Activated T-helper 2 cell treated with anti-CD3 and anti-CD28 coated beads, Interferon-gamma antibody, Interleukin-2, Interleukin-4, amounts not matched to agents 10 μg/mL and 5 μg/mL and 100 μg/mL, durations not matched to agents 14 hours and 24 hours and 36 hours (primary cell): ENCODE data around the gene TMED7. TPM values are rescaled to one million over a fixed set of nuclear protein-coding genes. Genes with fewer than 3 reads are reported as not detected.

Experiments
- DNase-seq: peaks from one replicate; pipeline ENCODE4 v3.0.0; 2021; ENCODE audit warnings: low spot score
- H3K27ac Mint-ChIP-seq: one replicate; pipeline ENCODE4 v1.8.0; 2021; ENCODE audit warnings: mixed read lengths
- H3K27me3 Mint-ChIP-seq: one replicate; pipeline ENCODE4 v1.8.0; 2021; ENCODE audit warnings: low read depth, mixed read lengths
- H3K36me3 Mint-ChIP-seq: one replicate; pipeline ENCODE4 v1.8.0; 2021; ENCODE audit warnings: low read depth, mixed read lengths
- H3K4me1 Mint-ChIP-seq: one replicate; pipeline ENCODE4 v1.8.0; 2021; ENCODE audit warnings: low read depth, mixed read lengths
- H3K4me3 Mint-ChIP-seq: one replicate; pipeline ENCODE4 v1.8.0; 2021; ENCODE audit warnings: low read depth, mild to moderate bottlenecking, moderate library complexity, mixed read lengths
- H3K9me3 Mint-ChIP-seq: one replicate; pipeline ENCODE4 v1.8.0; 2021; ENCODE audit warnings: mixed read lengths
- intact Hi-C: fragments of 100-400 bp; cut with micrococcal nuclease; formaldehyde crosslinking; loops from one replicate; pipeline ENCODE4 v1.15.1; 2023
- total RNA-seq: library from RNA; stranded (reverse); gene quantifications from 2 replicates; pipeline ENCODE4 v1.2.3, GENCODE V29; 2022

Gene TMED7
- total RNA-seq, 1 donor from 2014 or later: 40.2 TPM

DNA sequence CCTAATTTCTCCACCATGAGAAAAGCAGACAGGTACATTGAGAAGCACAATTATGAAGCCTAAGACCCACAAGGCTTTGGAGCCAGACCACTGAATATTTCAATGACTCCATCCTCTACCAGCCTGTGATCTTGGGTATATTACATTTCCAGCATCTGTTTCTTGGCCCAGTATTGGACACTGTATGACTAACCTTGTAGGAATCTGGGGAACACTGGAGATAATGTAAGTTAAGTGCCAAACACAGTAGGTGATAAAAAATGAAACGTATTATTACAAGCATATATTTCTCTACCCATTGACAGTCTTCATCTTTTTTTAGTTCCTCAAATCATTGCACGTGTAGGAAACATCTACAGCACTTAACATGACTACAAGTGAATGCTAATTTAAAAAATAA lies 52.7 kb downstream of the TMED7 start:
- no peak overlapping the region for H3K27ac Mint-ChIP-seq
- H3K36me3 Mint-ChIP-seq: no peaks in the 10 kb centered on the region
- no peak for DNase-seq
- no peaks in the 10 kb centered on the region for H3K9me3 Mint-ChIP-seq
- H3K4me3 Mint-ChIP-seq: no peak overlapping the region
- no peaks in the 10 kb centered on the region for H3K4me1 Mint-ChIP-seq
- intact Hi-C loops: loop anchor here (5.0 kb wide), 1 partner anchor 476 kb away; no protein-coding TSS in a partner anchor
- H3K27me3 Mint-ChIP-seq: peaks cover 23% of the 10 kb centered on the region

DNA sequence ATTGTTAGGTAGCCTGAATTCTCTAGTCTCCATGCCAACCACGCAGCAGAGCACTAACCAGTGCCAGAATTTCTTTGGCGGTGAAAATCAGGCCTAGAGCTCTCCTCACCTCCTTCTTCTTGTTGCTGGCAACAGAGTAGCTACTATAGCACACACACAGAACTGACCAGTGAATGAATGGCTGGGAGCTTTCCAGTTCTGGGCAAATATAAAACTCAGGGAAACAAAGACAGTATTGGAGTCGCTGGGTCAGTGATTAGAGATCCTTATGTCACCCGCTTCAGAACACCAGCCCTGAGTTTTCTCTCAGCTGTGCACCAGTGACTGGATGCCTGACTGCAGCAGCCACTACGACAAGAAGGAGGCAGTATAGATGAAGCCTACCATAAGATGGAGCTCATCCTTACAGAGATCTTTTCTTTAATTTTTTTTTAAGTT lies 54.4 kb downstream of the TMED7 start:
- H3K4me1 Mint-ChIP-seq: no peaks in the 10 kb centered on the region
- H3K36me3 Mint-ChIP-seq: no peaks in the 10 kb centered on the region
- intact Hi-C loops: loop anchor here (5.0 kb wide), 1 partner anchor 474 kb away; no protein-coding TSS in a partner anchor
- no peak overlapping the region for H3K4me3 Mint-ChIP-seq
- peaks cover 27% of the 10 kb centered on the region for H3K27me3 Mint-ChIP-seq
- no peaks in the 10 kb centered on the region for H3K9me3 Mint-ChIP-seq
- no peak for DNase-seq
- H3K27ac Mint-ChIP-seq: no peak overlapping the region

DNA sequence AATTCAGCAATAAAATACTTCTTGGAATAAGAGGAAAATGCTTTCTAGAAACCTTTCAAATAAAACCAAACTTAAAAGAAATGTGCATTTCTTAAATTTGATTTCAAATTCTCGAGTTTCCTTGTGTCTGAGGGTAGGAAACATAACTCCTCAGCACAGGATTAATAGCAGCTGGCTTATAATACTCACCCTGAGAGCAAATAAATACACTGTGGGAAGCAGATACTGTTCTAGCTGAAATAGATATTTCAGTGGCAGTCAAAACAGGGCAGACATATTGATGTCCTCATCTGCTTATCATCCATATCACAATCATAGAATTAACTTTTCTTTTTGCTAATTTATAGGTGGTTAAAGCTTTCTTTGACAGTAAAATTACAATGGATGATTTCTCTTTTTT lies 57.2 kb downstream of the TMED7 start:
- H3K27me3 Mint-ChIP-seq: peaks cover 41% of the 10 kb centered on the region
- H3K9me3 Mint-ChIP-seq: no peaks in the 10 kb centered on the region
- H3K27ac Mint-ChIP-seq: no peak overlapping the region
- H3K4me3 Mint-ChIP-seq: no peak overlapping the region
- H3K36me3 Mint-ChIP-seq: no peaks in the 10 kb centered on the region
- H3K4me1 Mint-ChIP-seq: no peaks in the 10 kb centered on the region
- no peak for DNase-seq
- intact Hi-C loops: no loop called here

DNA sequence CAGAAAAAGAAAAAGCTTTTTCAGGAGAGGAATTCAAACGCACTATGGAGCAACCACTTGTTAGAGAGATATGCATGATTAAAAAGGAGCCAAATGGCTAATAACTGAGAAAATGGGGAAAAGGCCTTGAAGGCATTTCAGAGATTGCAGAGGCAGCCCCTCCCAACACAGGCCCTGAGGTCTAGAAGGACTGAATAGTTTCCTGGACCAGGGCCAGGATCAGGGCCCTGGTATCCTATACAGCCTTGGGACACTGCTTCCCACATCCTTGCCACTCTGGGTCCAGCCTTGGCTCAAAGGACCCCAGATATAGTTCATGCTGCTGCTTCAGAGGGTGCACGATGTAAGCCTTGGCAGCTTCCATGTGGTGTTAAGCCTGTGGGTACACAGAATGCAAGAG lies 60.6 kb downstream of the TMED7 start:
- Mint-ChIP-seq H3K27me3 (peaks cover 35% of the 10 kb centered on the region), H3K4me1 (no peaks in the 10 kb centered on the region), H3K36me3 (no peaks in the 10 kb centered on the region), H3K9me3 (no peaks in the 10 kb centered on the region), H3K4me3 (no peak overlapping the region), H3K27ac (no peak overlapping the region)
- DNase-seq: no peak
- intact Hi-C loops: no loop called here

Other genes starting within 250 kb of the TMED7 start
- gene FEM1C, start 81.3 kb downstream of the TMED7 start, total RNA-seq: 14.3 and 15.0 TPM in 2 replicates
- gene TICAM2, start 23.6 kb downstream of the TMED7 start, total RNA-seq: 0.85 TPM in 1 of 2 replicates, not detected in the other
- gene CDO1, start 190.6 kb upstream of the TMED7 start, total RNA-seq: 0.18 and 1.2 TPM in 2 replicates
- 33.8 and 34.5 TPM in 2 replicates for gene ATG12, start 215.5 kb upstream of the TMED7 start, total RNA-seq
- gene AP3S1, start 215.9 kb upstream of the TMED7 start, total RNA-seq: 69.0 and 74.8 TPM in 2 replicates